NCI-H524 treated with DMSO at 0.1 percent for 48 hours (cell line): ENCODE measurements around the gene LHFPL6.

Source experiments
- DNase-seq: peaks from one replicate; lab custom pipeline; 2025; lab: John Stamatoyannopoulos, UW

The LHFPL6 gene

GRCh38 chr13:39306639-39307589, 296.1 kb downstream of the LHFPL6 start:
- no peak for DNase-seq

GRCh38 chr13:39302820-39303219, 300.2 kb downstream of the LHFPL6 start:
- DNase-seq: no peak

GRCh38 chr13:39298951-39299350, 304.0 kb downstream of the LHFPL6 start:
- DNase-seq: no peak

- DNase-seq: no peak
Observed at GRCh38 chr13:39297664-39298171, 305.3 kb downstream of the LHFPL6 start.

GRCh38 chr13:39297023-39297422, 306.0 kb downstream of the LHFPL6 start:
- DNase-seq: no peak

- no peak for DNase-seq
Observed at GRCh38 chr13:39296193-39296592, 306.8 kb downstream of the LHFPL6 start.
